Right lobe of liver (tissue), 6 donors: Measurements from ENCODE around the gene UGT1A4. TPM values are rescaled to one million over a fixed set of nuclear protein-coding genes. Genes with fewer than 3 reads are reported as not detected.
A peak's percentile ranks its signal among the peaks of the same experiment; 100 is the strongest.
"Not testable (repeated sequence)": the region's sequence is repeated elsewhere in the genome, so short reads cannot be mapped to it uniquely, and the experiment has no call there.

ENCODE experiments used
- ATAC-seq, 4 donors: fragments of 200-7000 bp; cut with Tn5 transposase; one replicate each; pipeline ENCODE4 v1.9.1; 2020; ENCODE audit warnings: mild to moderate bottlenecking in 4 of 4, moderate library complexity in 4 of 4
- DNase-seq, 3 donors: peaks; one replicate each; pipeline ENCODE4 v3.0.0-alpha.2; 2020
- H3K27ac ChIP-seq, 3 donors: fragments of 200-600 bp; one replicate each; pipeline ENCODE4 v1.8.0; 2022
- H3K27me3 ChIP-seq, 2 donors: fragments of 200-600 bp; one replicate each; pipeline ENCODE4 v1.8.0; 2022
- H3K36me3 ChIP-seq, 4 donors: fragments of 200-600 bp; sonication (generic) in 1 of 4; one replicate each; pipeline versions ENCODE4 v1.5.1 to v1.8.0; 2017 to 2022; ENCODE audit warnings: control low read depth in 1 of 4
- H3K4me1 ChIP-seq, 4 donors: fragments of 200-600 bp; sonication (generic) in 1 of 4; one replicate each; pipeline versions ENCODE4 v1.5.1 to v1.8.0; 2017 to 2022; ENCODE audit warnings: control low read depth in 1 of 4
- H3K4me3 ChIP-seq, 3 donors: fragments of 200-600 bp; one replicate each; pipeline ENCODE4 v1.8.0; 2022
- H3K9me3 ChIP-seq, 4 donors: fragments of 200-600 bp; sonication (generic) in 1 of 4; one replicate each; pipeline versions ENCODE4 v1.5.1 to v1.8.0; 2017 to 2022; ENCODE audit warnings: control low read depth in 1 of 4
- POLR2A ChIP-seq: fragments of 450-650 bp; IDR thresholded peaks from one replicate; pipeline ENCODE4 v1.6.1; 2017; ENCODE audit warnings: antibody characterized with exemption, mild to moderate bottlenecking
- WGBS: methylation state at CpG from one replicate; pipeline ENCODE4 v1.1.6; 2018; ENCODE audit warnings: low coverage, low lambda C conversion rate; ENCODE audit not compliant: insufficient coverage; ENCODE audit errors: missing lambda C conversion rate; 5-methylcytosine and 5-hydroxymethylcytosine counted together
- intact Hi-C, 2 donors: fragments of 100-400 bp; cut with DNase I; formaldehyde crosslinking; loops; one replicate each; pipeline versions ENCODE4 v1.11.2 to v1.14.1; 2022
- total RNA-seq, 6 experiments: library from RNA; depleted of rRNA in 2 of 6; stranded (reverse); fragments of >200 nt in 2 of 6; fragmentation: NEBNext Ultra II Directional in 3 of 6; extraction: Animal tissue kit (Norgen Biotek cat#: 25700) in 3 of 6; gene quantifications; one replicate each; pipeline versions ENCODE4 v1.1.0 to v1.2.4, GENCODE V29; 2016 to 2023
- TF ChIP-seq, protein P1 (sequence below), 4 donors: fragments of 200-600 bp in 3 of 4; fragments of 450-650 bp in 1 of 4; IDR thresholded peaks; one replicate each; pipeline versions ENCODE4 v1.5.1 to v1.8.0; 2016 to 2022; ENCODE audit warnings: antibody characterized with exemption in 4 of 4, mild to moderate bottlenecking in 2 of 4
- donor health status: DM: no; HTN: yes; CAD: no.
- donor health status: DM: no; HTN: no; CAD: no.
- donor health status: DM: no; HTN: no; CAD: no.
- donor health status: DM: no; HTN: yes; CAD: no.
- donor health status: DM: no; HTN: yes; CAD: no.

UGT1A4 gene
- total RNA-seq, 6 experiments from 2014 or later, result 98.7 to 1,011 (median 214) TPM

DNA sequence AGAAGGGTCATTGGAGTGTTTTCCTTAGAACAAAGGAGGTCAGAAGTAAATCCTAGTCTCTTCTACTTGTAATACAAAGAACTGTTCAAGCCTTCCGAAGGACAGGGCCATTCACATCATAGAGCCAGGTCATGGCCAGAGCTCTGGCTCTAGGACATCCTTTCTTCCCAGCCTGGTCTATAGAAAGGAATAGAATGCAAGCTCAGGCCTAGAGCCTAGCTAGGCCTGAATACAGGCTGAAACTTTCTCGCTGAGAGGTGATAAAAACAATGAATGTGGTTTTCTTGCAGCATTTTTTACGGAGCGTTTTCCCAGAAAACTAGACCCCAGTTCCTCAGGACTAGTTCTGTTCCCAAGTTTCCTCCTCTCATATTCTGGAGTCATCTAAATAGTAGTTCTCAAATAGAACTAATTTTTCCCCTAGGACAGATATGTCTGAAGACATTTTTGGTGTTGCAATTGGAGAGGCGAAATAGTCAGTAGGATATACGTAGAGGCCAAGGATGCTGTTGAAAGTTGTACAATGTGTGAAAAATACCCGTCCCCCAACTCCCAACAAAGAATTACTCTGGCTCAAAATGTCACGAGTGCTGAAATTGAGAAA lies 19.0 kb upstream of the UGT1A4 start:
- Histone ChIP-seq H3K9me3 (no peaks in the 10 kb centered on the region), H3K4me3 (no peak overlapping the region), H3K4me1 (peaks cover 0 to 49% (median 18%) of the 10 kb centered on the region in 4 donors), H3K36me3 (no peaks in the 10 kb centered on the region), H3K27me3 (no peaks in the 10 kb centered on the region), H3K27ac (peak overlapping the region in 2 of 3 donors; percentile 62 to 86)
- DNase-seq, result no peak
- 65% methylated on average over 7 of the region's 8 CpGs for WGBS
- ATAC-seq, result peak in 1 of 4 donors; percentile 32
- intact Hi-C loops, result no loop called here
- TF ChIP-seq, protein P1, sequence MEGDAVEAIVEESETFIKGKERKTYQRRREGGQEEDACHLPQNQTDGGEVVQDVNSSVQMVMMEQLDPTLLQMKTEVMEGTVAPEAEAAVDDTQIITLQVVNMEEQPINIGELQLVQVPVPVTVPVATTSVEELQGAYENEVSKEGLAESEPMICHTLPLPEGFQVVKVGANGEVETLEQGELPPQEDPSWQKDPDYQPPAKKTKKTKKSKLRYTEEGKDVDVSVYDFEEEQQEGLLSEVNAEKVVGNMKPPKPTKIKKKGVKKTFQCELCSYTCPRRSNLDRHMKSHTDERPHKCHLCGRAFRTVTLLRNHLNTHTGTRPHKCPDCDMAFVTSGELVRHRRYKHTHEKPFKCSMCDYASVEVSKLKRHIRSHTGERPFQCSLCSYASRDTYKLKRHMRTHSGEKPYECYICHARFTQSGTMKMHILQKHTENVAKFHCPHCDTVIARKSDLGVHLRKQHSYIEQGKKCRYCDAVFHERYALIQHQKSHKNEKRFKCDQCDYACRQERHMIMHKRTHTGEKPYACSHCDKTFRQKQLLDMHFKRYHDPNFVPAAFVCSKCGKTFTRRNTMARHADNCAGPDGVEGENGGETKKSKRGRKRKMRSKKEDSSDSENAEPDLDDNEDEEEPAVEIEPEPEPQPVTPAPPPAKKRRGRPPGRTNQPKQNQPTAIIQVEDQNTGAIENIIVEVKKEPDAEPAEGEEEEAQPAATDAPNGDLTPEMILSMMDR (IDR thresholded peaks at IDR 0.05), result no peak
- TF ChIP-seq POLR2A, result no peak

DNA sequence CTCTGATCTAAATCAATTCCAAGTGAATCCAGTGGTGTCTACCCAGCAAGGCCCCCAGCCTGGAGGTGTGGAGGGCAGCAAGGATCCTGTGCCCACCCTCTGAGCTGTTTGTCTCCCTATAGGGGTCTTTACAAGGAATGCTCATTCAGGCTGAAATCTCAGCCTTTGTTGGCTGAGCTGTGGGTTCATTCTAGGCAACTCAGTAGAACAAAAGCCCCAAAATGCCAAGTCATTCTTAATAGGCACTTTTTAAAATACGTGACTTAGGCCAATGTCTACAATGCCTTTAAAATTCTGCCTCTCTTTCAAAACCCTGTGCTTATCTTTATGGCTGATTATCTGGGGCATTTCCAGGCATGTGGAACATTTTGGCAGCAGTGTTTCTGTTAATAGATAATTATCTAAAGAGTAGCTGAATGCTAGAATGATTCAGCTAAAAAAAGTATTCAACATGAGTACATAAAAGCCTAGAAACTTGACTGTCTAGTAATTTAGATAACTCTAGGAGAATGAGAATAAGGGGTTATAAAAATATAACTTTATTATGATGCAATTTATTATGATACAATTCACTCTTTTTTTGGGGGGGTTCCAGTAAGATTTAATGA lies 18.4 kb upstream of the UGT1A4 start:
- ATAC-seq (peak; percentile 83 to 94 (median 94)), DNase-seq (peak in 1 of 3 donors; percentile 70)
- 21% methylated on average over 1 of the region's 1 CpG for WGBS
- H3K27ac ChIP-seq, result peak overlapping the region in 2 of 3 donors; percentile 62 to 86
- no peaks in the 10 kb centered on the region for H3K9me3 ChIP-seq
- no peaks in the 10 kb centered on the region for H3K27me3 ChIP-seq
- no peaks in the 10 kb centered on the region for H3K36me3 ChIP-seq
- H3K4me3 ChIP-seq, result no peak overlapping the region
- TF ChIP-seq, protein P1 (IDR thresholded peaks at IDR 0.05), result no peak
- TF ChIP-seq POLR2A, result no peak
- H3K4me1 ChIP-seq, result peaks cover 0 to 55% (median 21%) of the 10 kb centered on the region in 4 donors
- intact Hi-C loops, result no loop called here

DNA sequence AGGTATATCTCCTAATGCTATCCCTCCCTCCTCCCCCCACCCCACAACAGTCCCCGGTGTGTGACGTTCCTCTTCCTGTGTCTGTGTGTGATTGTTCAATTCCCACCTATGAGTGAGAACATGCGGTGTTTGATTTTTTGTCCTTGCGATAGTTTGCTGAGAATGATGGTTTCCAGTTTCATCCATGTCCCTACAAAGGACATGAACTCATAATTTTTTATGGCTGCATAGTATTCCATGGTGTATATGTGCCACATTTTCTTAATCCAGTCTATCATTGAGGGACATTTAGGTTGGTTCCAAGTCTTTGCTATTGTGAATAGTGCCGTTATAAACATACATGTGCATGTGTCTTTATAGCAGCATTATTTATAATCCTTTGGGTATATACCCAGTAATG lies 17.7 kb upstream of the UGT1A4 start:
- DNase-seq, ATAC-seq, intact Hi-C loops, H3K27me3 ChIP-seq, H3K36me3 ChIP-seq, H3K4me3 ChIP-seq, H3K9me3 ChIP-seq: not testable (repeated sequence)
- 49% methylated on average over 3 of the region's 5 CpGs for WGBS
- Histone ChIP-seq H3K4me1 (peaks cover 0 to 62% (median 25%) of the 10 kb centered on the region in 4 donors), H3K27ac (peak overlapping the region in 1 of 3 donors; percentile 31)

DNA sequence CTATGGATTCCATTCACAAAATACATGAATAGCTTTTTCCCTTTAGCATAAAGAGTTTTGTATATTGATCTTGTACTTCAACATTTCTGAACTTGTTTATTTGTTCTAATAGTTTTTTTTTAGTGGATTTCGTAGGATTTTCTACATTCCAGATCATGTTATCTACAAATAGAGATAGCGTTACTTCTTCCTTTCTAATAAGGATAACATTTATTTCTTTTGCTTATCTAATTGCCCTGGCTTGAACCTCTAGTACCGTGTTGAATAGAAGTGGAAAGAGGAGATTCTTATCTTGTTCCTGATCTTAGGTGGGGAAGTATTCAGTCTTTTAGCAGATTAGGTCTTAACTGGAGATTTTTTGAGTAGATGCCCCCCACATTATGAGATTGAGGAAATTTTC lies 16.3 kb upstream of the UGT1A4 start:
- WGBS, result 12% methylated on average over 3 of the region's 3 CpGs
- H3K4me1 ChIP-seq, result peaks cover 0 to 75% (median 30%) of the 10 kb centered on the region in 4 donors

More for the DNA sequence above, 16.3 kb upstream of the UGT1A4 start:
- Histone ChIP-seq H3K27ac (peak overlapping the region in 1 of 3 donors; percentile 36), H3K36me3 (no peaks in the 10 kb centered on the region), H3K4me3 (no peak overlapping the region), H3K27me3 (no peaks in the 10 kb centered on the region), H3K9me3 (no peaks in the 10 kb centered on the region)
- intact Hi-C loops, result no loop called here
- no peak for TF ChIP-seq POLR2A
- TF ChIP-seq, protein P1 (IDR thresholded peaks at IDR 0.05), result no peak
- DNase-seq (no peak), ATAC-seq (no peak)
